GM23248 (cell line): ENCODE data around the gene ARID1B. TPM values are rescaled to one million over a fixed set of nuclear protein-coding genes. Genes with fewer than 3 reads are reported as not detected.

Experiments
- DNase-seq: peaks from one replicate; pipeline ENCODE4 v3.0.0-alpha.2; 2015
- H2AFZ ChIP-seq: fragments of 200-600 bp; sonication (generic); 2 replicates; pipeline ENCODE4 v1.6.1; 2016; ENCODE audit warnings: antibody characterized with exemption
- H3F3A ChIP-seq: fragments of 200-600 bp; sonication (generic); 2 replicates; pipeline ENCODE4 v1.6.1; 2016; ENCODE audit warnings: mild to moderate bottlenecking, antibody characterized with exemption, mixed run types; ENCODE audit not compliant: insufficient read depth
- H3K27ac ChIP-seq: fragments of 200-600 bp; sonication (generic); 2 replicates; pipeline ENCODE4 v1.5.1; 2016; ENCODE audit warnings: mild to moderate bottlenecking
- H3K27me3 ChIP-seq: fragments of 200-600 bp; sonication (generic); replicated peaks from 2 replicates; pipeline ENCODE4 v1.6.1; 2016; ENCODE audit warnings: mild to moderate bottlenecking; ENCODE audit not compliant: insufficient read depth
- H3K36me3 ChIP-seq: fragments of 200-600 bp; sonication (generic); 2 replicates; pipeline ENCODE4 v1.6.1; 2016; ENCODE audit warnings: low read depth, mild to moderate bottlenecking
- H3K4me1 ChIP-seq: fragments of 200-600 bp; sonication (generic); 2 replicates; pipeline ENCODE4 v1.6.1; 2016; ENCODE audit warnings: mild to moderate bottlenecking; ENCODE audit not compliant: insufficient read depth
- H3K4me2 ChIP-seq: fragments of 200-600 bp; sonication (generic); one replicate; pipeline ENCODE4 v1.6.1; 2016; ENCODE audit warnings: mild to moderate bottlenecking; ENCODE audit not compliant: unreplicated experiment
- H3K4me3 ChIP-seq: fragments of 200-600 bp; sonication (generic); 2 replicates; pipeline ENCODE4 v1.5.1; 2016; ENCODE audit warnings: mild to moderate bottlenecking
- H3K79me2 ChIP-seq: fragments of 200-600 bp; sonication (generic); 2 replicates; pipeline ENCODE4 v1.6.1; 2016; ENCODE audit warnings: mild to moderate bottlenecking; ENCODE audit not compliant: insufficient read depth
- H3K9ac ChIP-seq: fragments of 200-600 bp; sonication (generic); 2 replicates; pipeline ENCODE4 v1.6.1; 2016; ENCODE audit warnings: mild to moderate bottlenecking
- H3K9me2 ChIP-seq: fragments of 200-600 bp; sonication (generic); 2 replicates; pipeline ENCODE4 v1.6.1; 2016; ENCODE audit warnings: mixed run types, mild to moderate bottlenecking, moderate library complexity; ENCODE audit not compliant: insufficient read depth
- H3K9me3 ChIP-seq: fragments of 200-600 bp; sonication (generic); one replicate; pipeline ENCODE4 v1.6.1; 2017; ENCODE audit warnings: low read depth
- H4K20me1 ChIP-seq: fragments of 200-600 bp; sonication (generic); 2 replicates; pipeline ENCODE4 v1.6.0; 2016; ENCODE audit not compliant: insufficient read depth
- EZH2 ChIP-seq: fragments of 200-600 bp; sonication (generic); IDR thresholded peaks from 2 replicates; pipeline ENCODE4 v1.6.1; 2018; ENCODE audit warnings: antibody characterized with exemption, mild to moderate bottlenecking; ENCODE audit not compliant: insufficient read depth, poor library complexity, severe bottlenecking
- EZH2phosphoT487 ChIP-seq: fragments of 200-600 bp; sonication (generic); IDR thresholded peaks from 2 replicates; pipeline ENCODE4 v1.6.1; 2018; ENCODE audit warnings: antibody characterized with exemption, moderate library complexity, mild to moderate bottlenecking, low read depth; ENCODE audit not compliant: insufficient read depth
- WGBS, 2 experiments: methylation state at CpG; one replicate each; pipeline ENCODE4 v1.1.6; 2015 to 2017; ENCODE audit warnings: low lambda C conversion rate in 2 of 2, low coverage in 1 of 2; ENCODE audit errors: missing lambda C conversion rate in 2 of 2; 5-methylcytosine and 5-hydroxymethylcytosine counted together
- in situ Hi-C: fragments of 300-500 bp; cut with MboI; formaldehyde crosslinking; loops from 2 replicates; pipeline ENCODE4 v1.15.0; 2020
- polyA plus RNA-seq: library from polyadenylated mRNA; unstranded; fragments of >200 nt; fragmentation: Nextera tagmentation; extraction: Ambion mirVana; gene quantifications from 2 replicates; pipeline ENCODE4 v1.2.1, GENCODE V29; 2016
- total RNA-seq: library from RNA; depleted of rRNA; stranded (reverse); fragments of >200 nt; shearing (Covaris generic); gene quantifications from 2 replicates; pipeline ENCODE4 v1.2.3, GENCODE V29; 2014

Gene ARID1B
- total and polyA plus RNA-seq, 2 experiments from 2014 or later: 19.3 to 21.2 TPM

DNA sequence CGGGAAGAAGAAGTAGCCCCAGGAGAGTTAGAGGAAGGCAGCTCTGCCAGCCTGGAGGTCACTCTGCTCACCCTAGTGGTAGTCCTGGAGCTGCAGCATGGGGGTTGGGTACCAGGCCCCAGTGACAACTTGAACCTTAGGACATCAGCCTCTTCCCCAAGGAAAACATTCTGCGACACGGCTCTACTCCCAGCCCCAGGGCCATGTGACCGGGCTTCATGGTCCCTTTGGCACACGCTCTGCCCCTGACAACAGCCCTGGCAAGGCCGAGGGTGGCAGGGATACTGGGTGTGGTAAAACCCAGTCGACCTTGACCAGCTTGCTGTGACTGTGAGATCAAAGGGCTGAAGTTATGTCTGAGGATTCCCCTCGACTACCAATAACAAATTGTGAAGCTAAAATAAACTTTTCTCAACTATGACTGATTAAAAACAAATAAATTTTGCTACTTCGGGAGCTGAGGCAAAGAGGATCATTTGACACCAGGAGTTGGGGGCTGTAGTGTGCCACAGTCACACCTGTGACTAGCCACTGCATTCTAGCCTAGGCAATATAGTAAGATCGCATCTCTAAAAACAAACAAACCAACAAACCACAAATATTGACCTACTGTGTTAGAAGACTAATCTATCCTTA, 24.4 kb upstream of the ARID1B start:
- no peak for DNase-seq
- WGBS, 2 experiments: 60% methylated on average over 10 of the region's 10 CpGs

GRCh38 chr6:156756630-156757610, 20.3 kb upstream of the ARID1B start:
- Histone ChIP-seq H3K4me3 (no peak overlapping the region), H3K4me1 (no peaks in the 10 kb centered on the region), H4K20me1 (no peaks in the 10 kb centered on the region), H3K4me2 (no peak overlapping the region), H3K9me3 (no peaks in the 10 kb centered on the region), H3K9me2 (no peaks in the 10 kb centered on the region), H3K27ac (no peak overlapping the region), H3F3A (no peaks in the 10 kb centered on the region), H3K36me3 (no peaks in the 10 kb centered on the region), H2AFZ (no peak overlapping the region), H3K79me2 (no peaks in the 10 kb centered on the region), H3K27me3 (no peaks in the 10 kb centered on the region), H3K9ac (no peak overlapping the region)
- in situ Hi-C loops: no loop called here
- 83 to 90% methylated on average over 6 to 8 of the region's 8 CpGs for WGBS, 2 experiments
- no peak for TF ChIP-seq EZH2
- TF ChIP-seq EZH2phosphoT487: no peak
- DNase-seq: no peak

More for the DNA sequence above, 24.4 kb upstream of the ARID1B start:
- H3K4me1 ChIP-seq: no peaks in the 10 kb centered on the region
- no peak overlapping the region for H3K4me3 ChIP-seq
- H3K79me2 ChIP-seq: no peaks in the 10 kb centered on the region
- H3K27me3 ChIP-seq: no peaks in the 10 kb centered on the region
- H3F3A ChIP-seq: no peaks in the 10 kb centered on the region
- no peak overlapping the region for H3K4me2 ChIP-seq
- TF ChIP-seq EZH2 (no peak), EZH2phosphoT487 (no peak)
- H3K27ac ChIP-seq: no peak overlapping the region
- no peaks in the 10 kb centered on the region for H3K9me2 ChIP-seq
- H4K20me1 ChIP-seq: no peaks in the 10 kb centered on the region
- H3K9me3 ChIP-seq: no peaks in the 10 kb centered on the region
- H3K9ac ChIP-seq: no peak overlapping the region
- in situ Hi-C loops: no loop called here
- no peaks in the 10 kb centered on the region for H3K36me3 ChIP-seq
- H2AFZ ChIP-seq: 0 out of 2 replicates have a peak overlapping the region, but pooled peaks have one; percentile 14

GRCh38 chr6:156757849-156758248, 19.3 kb upstream of the ARID1B start:
- no peak overlapping the region for H3K27ac ChIP-seq
- no peak overlapping the region for H3K9ac ChIP-seq
- no peak for DNase-seq
- no peaks in the 10 kb centered on the region for H4K20me1 ChIP-seq
- H3K79me2 ChIP-seq: no peaks in the 10 kb centered on the region
- WGBS, 2 experiments: 67 to 73% methylated on average over 2 of the region's 2 CpGs
- no peak for TF ChIP-seq EZH2
- TF ChIP-seq EZH2phosphoT487: no peak
- H3K4me2 ChIP-seq: no peak overlapping the region
- no peak overlapping the region for H3K4me3 ChIP-seq
- no peaks in the 10 kb centered on the region for H3K9me3 ChIP-seq
- in situ Hi-C loops: no loop called here
- H3K36me3 ChIP-seq: no peaks in the 10 kb centered on the region
- H3K9me2 ChIP-seq: no peaks in the 10 kb centered on the region
- H3K27me3 ChIP-seq: no peaks in the 10 kb centered on the region
- H3F3A ChIP-seq: no peaks in the 10 kb centered on the region
- no peaks in the 10 kb centered on the region for H3K4me1 ChIP-seq
- H2AFZ ChIP-seq: no peak overlapping the region

GRCh38 chr6:156760377-156760776, 16.8 kb upstream of the ARID1B start:
- Histone ChIP-seq H3K79me2 (no peaks in the 10 kb centered on the region), H3K27ac (no peak overlapping the region), H3K36me3 (no peaks in the 10 kb centered on the region), H3F3A (no peaks in the 10 kb centered on the region), H3K4me3 (no peak overlapping the region), H3K9me3 (no peaks in the 10 kb centered on the region), H2AFZ (no peak overlapping the region), H3K9ac (no peak overlapping the region), H3K4me2 (no peak overlapping the region), H4K20me1 (no peaks in the 10 kb centered on the region), H3K27me3 (no peaks in the 10 kb centered on the region), H3K9me2 (no peaks in the 10 kb centered on the region), H3K4me1 (no peaks in the 10 kb centered on the region)
- 66 to 77% methylated on average over 4 of the region's 4 CpGs for WGBS, 2 experiments
- no peak for TF ChIP-seq EZH2
- no peak for TF ChIP-seq EZH2phosphoT487
- in situ Hi-C loops: no loop called here
- DNase-seq: no peak
